Activated effector memory CD4-positive, alpha-beta T cell treated with Interleukin-2 at 50 U/mL for 16 hours (primary cell): Measurements from ENCODE around the gene MTPN.

Experiments used
- DNase-seq: peaks from one replicate; pipeline ENCODE4 v3.0.0-alpha.2; 2020

MTPN gene

DNA sequence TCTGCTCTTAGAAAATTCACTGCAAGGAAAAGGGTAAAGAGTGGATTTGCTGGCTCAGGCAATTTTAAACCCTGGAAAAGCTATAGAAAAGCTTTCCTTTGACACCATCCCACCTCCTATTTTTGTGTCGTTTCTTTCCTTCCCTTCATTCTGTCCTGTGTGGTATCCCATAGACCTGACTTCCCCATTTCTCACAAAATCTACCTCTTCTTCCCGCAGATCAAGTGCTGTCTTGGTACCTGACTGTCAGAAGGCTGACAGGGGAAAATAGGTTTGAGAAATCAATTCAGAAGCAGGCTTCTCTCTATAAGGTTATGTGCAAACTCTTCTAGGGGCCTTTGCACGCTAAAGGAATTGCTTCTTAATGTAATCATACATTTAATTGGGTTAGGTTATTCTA is 98.9 kb downstream of the MTPN start:
- DNase-seq = no peak

DNA sequence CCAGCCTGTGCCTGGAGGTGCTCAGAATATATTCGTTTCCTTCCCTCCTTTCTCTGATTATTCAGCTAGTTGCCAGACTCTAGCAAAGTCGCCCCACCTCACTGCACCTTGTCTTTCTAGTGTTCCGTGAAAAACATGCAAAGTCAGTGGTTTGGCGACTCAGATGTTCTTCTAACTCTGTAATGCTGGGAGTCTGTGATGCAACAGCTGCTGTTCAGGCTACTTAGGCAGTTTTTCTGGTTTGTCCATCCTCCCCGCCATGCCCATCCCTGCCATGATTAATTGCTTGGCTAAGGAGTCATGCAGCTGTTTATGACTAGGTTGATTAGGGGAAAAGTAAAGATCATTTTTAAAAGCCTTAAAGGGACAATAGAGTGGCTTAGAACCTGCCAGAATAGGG is 99.4 kb downstream of the MTPN start:
- DNase-seq = no peak
